K562 (cell line): ENCODE results near the gene ZNF35. TPM values are rescaled to one million over a fixed set of nuclear protein-coding genes. Genes with fewer than 3 reads are reported as not detected.
A peak's percentile ranks its signal among the peaks of the same experiment; 100 is the strongest.

Source experiments
- CSDE1 ChIP-seq, 2 experiments: fragments of 450-650 bp; IDR thresholded peaks; 2 replicates each; pipeline ENCODE4 v1.6.1; 2016; ENCODE audit warnings: mild to moderate bottlenecking in 1 of 2
- ESRRA ChIP-seq: fragments of 450-650 bp; IDR thresholded peaks from 2 replicates; pipeline ENCODE4 v1.6.1; 2014; ENCODE audit warnings: low read depth, mild to moderate bottlenecking, moderate library complexity, borderline replicate concordance
- HOMEZ ChIP-seq: fragments of 250-450 bp; sonication (Bioruptor Pico); IDR thresholded peaks from 2 replicates; pipeline ENCODE4 v1.4.0; 2020; ENCODE audit warnings: mild to moderate bottlenecking, moderate library complexity
- NRF1 ChIP-seq, 2 experiments: fragments of 450-650 bp; IDR thresholded peaks in 1 of 2; conservative IDR thresholded peaks in 1 of 2; 2 replicates each; pipeline ENCODE4 v1.6.1; 2014; ENCODE audit warnings: mild to moderate bottlenecking in 2 of 2
- SLC30A9 ChIP-seq: fragments of 250-450 bp; sonication (Bioruptor Pico); IDR thresholded peaks from 2 replicates; pipeline ENCODE4 v1.8.0; 2022; ENCODE audit warnings: mild to moderate bottlenecking, moderate library complexity
- TAF15 ChIP-seq: fragments of 200-400 bp; formaldehyde crosslinking; IDR thresholded peaks from 2 replicates; pipeline ENCODE4 v1.6.1; 2017; ENCODE audit warnings: mild to moderate bottlenecking, low read depth, low read length, moderate library complexity
- TBP ChIP-seq: optimal IDR thresholded peaks from 2 replicates; pipeline ENCODE3; 2011; ENCODE audit warnings: low read depth, low read length, improper control_type of control experiment
- TCF7 ChIP-seq: sonication (generic); IDR thresholded peaks from 2 replicates; pipeline ENCODE4 v1.6.1; 2016; ENCODE audit warnings: antibody characterized with exemption, borderline replicate concordance
- ZNF318 ChIP-seq, 2 experiments: fragments of 450-650 bp; IDR thresholded peaks; 2 replicates each; pipeline ENCODE4 v1.6.1; 2016; ENCODE audit warnings: mild to moderate bottlenecking in 2 of 2, borderline replicate concordance in 1 of 2, low read depth in 1 of 2, moderate library complexity in 1 of 2
- polyA plus RNA-seq, 8 experiments: library from polyadenylated mRNA; depleted of rRNA in 4 of 8; stranded (reverse) in 5 of 8; unstranded in 3 of 8; fragments of >200 nt; fragmentation: Nextera tagmentation in 2 of 8; fragmentation: Illumina TruSeq in 1 of 8; extraction: Ambion mirVana in 2 of 8; extraction: Trizol in 1 of 8; gene quantifications; 2 replicates each; pipeline versions ENCODE4 v1.2.1 to v1.2.3, GENCODE V29; 2011 to 2014; ENCODE audit warnings: inconsistent platforms in 1 of 8, missing spikeins in 1 of 8
- total RNA-seq, 7 experiments: library from RNA; depleted of rRNA in 6 of 7; stranded (reverse); fragments of >200 nt in 6 of 7; fragmentation: Illumina TruSeq in 2 of 7; extraction: Trizol in 2 of 7; gene quantifications; 2 replicates each; pipeline versions ENCODE4 v1.2.1 to v1.2.3, GENCODE V29; 2011 to 2021; ENCODE audit warnings: low replicate concordance in 1 of 7
- TF ChIP-seq, protein P1 (sequence below): fragments of 250-450 bp; sonication (Bioruptor Pico); IDR thresholded peaks from 2 replicates; pipeline ENCODE4 v1.6.1; 2021; ENCODE audit warnings: mild to moderate bottlenecking
- TF ChIP-seq, protein P2 (sequence below): fragments of 200-800 bp; sonication (Bioruptor generic); IDR thresholded peaks from 2 replicates; pipeline ENCODE4 v1.6.1; 2017; ENCODE audit warnings: missing genetic modification characterization, missing compliant biosample characterization
- TF ChIP-seq, protein P3 (sequence below): fragments of 250-450 bp; sonication (Bioruptor Pico); IDR thresholded peaks from 2 replicates; pipeline ENCODE4 v1.9.0; 2021; ENCODE audit warnings: mild to moderate bottlenecking, inconsistent platforms

Gene ZNF35
- total and polyA plus RNA-seq, 9 of the 15 experiments (the other 6 are each of a cell fraction or from before 2014, with no cell fraction given) = 8.0 to 18.2 (median 14.8) TPM

DNA sequence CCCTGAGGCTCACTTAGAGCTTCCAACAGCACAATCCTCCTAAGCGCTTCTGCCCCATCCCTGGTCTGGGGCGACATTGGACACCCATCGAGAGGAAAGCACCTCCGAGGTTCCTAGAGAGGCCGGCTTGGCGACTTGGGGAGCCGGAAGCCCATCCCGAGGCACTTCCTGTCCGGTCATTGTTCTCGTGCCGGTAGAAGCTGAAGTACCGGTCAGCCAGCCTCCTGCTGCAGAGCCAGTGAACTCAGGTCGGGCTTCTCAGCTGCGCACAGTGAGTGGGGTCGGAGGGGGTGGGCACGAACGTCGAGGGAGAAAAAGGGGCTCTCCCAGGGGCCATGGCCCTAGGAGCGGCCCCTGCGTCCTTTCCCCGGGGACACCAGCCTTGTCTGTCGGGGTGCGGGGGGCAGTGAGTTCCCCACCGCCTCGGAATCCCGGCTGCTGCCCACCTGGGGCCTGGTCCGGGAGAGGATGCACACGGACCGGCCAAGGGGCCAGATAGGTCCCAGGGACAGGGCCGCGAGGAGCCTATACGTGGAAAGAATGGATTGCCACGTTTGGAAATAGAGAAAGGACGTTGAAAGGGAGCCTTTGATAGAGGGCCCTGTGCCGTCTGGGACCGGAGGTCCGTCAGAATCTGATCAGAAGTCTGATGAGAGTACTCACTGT, at the start of gene ZNF35 (continued):
- TF ChIP-seq TCF7 (no peak), SLC30A9 (CRISPR knock-in tag) (no peak), TAF15 (no peak), ZNF318 (IDR thresholded peaks at IDR 0.05; ENCODE audit: borderline replicate concordance in 1 of 2, low read depth in 1 of 2) (no peak), CSDE1 (IDR thresholded peaks at IDR 0.05) (no peak), HOMEZ (no peak), TBP (peak; percentile 73), NRF1 (conservative IDR thresholded peaks at IDR 0.05 in 1 of 2, IDR thresholded peaks at IDR 0.05 in 1 of 2) (peak; percentile 8 to 41; a peak in 1 of 4 replicates), ESRRA (0 out of 2 replicates have a peak, but pooled peaks have one; percentile 22)
- TF ChIP-seq, protein P1, sequence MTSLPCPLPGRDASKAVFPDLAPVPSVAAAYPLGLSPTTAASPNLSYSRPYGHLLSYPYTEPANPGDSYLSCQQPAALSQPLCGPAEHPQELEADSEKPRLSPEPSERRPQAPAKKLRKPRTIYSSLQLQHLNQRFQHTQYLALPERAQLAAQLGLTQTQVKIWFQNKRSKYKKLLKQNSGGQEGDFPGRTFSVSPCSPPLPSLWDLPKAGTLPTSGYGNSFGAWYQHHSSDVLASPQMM (CRISPR knock-in tag) = no peak
- TF ChIP-seq, protein P2, sequence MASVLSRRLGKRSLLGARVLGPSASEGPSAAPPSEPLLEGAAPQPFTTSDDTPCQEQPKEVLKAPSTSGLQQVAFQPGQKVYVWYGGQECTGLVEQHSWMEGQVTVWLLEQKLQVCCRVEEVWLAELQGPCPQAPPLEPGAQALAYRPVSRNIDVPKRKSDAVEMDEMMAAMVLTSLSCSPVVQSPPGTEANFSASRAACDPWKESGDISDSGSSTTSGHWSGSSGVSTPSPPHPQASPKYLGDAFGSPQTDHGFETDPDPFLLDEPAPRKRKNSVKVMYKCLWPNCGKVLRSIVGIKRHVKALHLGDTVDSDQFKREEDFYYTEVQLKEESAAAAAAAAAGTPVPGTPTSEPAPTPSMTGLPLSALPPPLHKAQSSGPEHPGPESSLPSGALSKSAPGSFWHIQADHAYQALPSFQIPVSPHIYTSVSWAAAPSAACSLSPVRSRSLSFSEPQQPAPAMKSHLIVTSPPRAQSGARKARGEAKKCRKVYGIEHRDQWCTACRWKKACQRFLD (CRISPR knock-in tag) = peak; percentile 57; the same call in 1 of the 2 replicates
- TF ChIP-seq, protein P3, sequence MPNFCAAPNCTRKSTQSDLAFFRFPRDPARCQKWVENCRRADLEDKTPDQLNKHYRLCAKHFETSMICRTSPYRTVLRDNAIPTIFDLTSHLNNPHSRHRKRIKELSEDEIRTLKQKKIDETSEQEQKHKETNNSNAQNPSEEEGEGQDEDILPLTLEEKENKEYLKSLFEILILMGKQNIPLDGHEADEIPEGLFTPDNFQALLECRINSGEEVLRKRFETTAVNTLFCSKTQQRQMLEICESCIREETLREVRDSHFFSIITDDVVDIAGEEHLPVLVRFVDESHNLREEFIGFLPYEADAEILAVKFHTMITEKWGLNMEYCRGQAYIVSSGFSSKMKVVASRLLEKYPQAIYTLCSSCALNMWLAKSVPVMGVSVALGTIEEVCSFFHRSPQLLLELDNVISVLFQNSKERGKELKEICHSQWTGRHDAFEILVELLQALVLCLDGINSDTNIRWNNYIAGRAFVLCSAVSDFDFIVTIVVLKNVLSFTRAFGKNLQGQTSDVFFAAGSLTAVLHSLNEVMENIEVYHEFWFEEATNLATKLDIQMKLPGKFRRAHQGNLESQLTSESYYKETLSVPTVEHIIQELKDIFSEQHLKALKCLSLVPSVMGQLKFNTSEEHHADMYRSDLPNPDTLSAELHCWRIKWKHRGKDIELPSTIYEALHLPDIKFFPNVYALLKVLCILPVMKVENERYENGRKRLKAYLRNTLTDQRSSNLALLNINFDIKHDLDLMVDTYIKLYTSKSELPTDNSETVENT (CRISPR knock-in tag) = peak; percentile 99
